Esophagus muscularis mucosa (tissue), 4 donors: ENCODE data around the gene NCOA4.
"Not testable (repeated sequence)": the region's sequence is repeated elsewhere in the genome, so short reads cannot be mapped to it uniquely, and the experiment has no call there.

ENCODE experiments used
- EP300 ChIP-seq: sonication (generic); formaldehyde crosslinking; IDR thresholded peaks from one replicate; pipeline ENCODE4 v1.6.1; 2017; ENCODE audit warnings: antibody characterized with exemption
- POLR2A ChIP-seq: fragments of 450-650 bp; IDR thresholded peaks from one replicate; pipeline ENCODE4 v1.6.1; 2017; ENCODE audit warnings: antibody characterized with exemption, moderate library complexity, mild to moderate bottlenecking, low read depth
- POLR2AphosphoS5 ChIP-seq, 2 donors: sonication (generic); formaldehyde crosslinking; IDR thresholded peaks; one replicate each; pipeline ENCODE4 v1.6.1; 2017; ENCODE audit warnings: antibody characterized with exemption in 2 of 2
- TF ChIP-seq, protein P1 (sequence below), 3 experiments: fragments of 200-600 bp in 2 of 3; fragments of 450-650 bp in 1 of 3; sonication (generic) in 2 of 3; IDR thresholded peaks; one replicate each; pipeline ENCODE4 v1.5.1; 2017 to 2019; ENCODE audit warnings: antibody characterized with exemption in 3 of 3, mild to moderate bottlenecking in 2 of 3, moderate library complexity in 1 of 3

DNA sequence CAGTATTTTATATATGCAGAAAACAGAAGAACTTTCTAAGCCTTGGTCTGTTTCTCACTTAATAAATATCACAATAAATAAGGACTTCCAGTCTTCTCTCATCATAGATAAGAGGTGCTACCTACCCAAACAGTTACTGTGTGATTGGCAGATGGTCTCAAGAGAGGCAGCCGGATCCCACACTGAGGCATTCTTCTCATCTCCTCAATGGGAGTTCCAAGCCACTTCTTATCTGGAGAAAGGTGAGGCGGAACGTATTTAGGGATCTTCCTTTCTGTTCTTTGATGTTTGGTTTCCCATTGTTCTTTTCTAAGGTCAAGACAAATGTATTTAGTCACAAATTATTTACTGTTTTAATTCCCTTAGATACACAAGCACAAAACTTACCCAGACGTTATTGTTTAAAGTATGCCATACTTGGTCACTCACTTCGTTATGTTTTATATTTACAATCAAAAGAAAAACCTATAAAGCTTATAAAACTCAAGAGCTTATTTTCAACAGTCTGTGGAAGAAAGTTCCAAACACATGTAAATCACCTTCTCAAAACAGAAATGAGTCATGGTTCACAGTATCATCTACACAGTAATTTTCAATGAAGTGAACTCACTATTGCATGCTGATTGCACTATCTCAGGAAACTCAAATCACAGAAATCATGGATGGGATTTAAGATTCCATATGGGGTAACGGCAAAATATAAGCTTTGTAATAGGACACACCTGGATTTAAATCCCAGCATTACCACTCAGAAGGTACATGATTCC lies 67.6 kb downstream of the NCOA4 start:
- TF ChIP-seq, protein P1, sequence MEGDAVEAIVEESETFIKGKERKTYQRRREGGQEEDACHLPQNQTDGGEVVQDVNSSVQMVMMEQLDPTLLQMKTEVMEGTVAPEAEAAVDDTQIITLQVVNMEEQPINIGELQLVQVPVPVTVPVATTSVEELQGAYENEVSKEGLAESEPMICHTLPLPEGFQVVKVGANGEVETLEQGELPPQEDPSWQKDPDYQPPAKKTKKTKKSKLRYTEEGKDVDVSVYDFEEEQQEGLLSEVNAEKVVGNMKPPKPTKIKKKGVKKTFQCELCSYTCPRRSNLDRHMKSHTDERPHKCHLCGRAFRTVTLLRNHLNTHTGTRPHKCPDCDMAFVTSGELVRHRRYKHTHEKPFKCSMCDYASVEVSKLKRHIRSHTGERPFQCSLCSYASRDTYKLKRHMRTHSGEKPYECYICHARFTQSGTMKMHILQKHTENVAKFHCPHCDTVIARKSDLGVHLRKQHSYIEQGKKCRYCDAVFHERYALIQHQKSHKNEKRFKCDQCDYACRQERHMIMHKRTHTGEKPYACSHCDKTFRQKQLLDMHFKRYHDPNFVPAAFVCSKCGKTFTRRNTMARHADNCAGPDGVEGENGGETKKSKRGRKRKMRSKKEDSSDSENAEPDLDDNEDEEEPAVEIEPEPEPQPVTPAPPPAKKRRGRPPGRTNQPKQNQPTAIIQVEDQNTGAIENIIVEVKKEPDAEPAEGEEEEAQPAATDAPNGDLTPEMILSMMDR (IDR thresholded peaks at IDR 0.05): not testable (repeated sequence)
- TF ChIP-seq POLR2A; POLR2AphosphoS5 (IDR thresholded peaks at IDR 0.05); EP300: not testable (repeated sequence)
